Left ventricle myocardium inferior (tissue), 1 donor: ENCODE data around the gene ATRAID. TPM values are rescaled to one million over a fixed set of nuclear protein-coding genes. Genes with fewer than 3 reads are reported as not detected.

Experiments
- DNase-seq: peaks from one replicate; pipeline ENCODE4 v3.0.0-alpha.2; 2020
- H3K27ac ChIP-seq: fragments of 200-600 bp; replicated peaks from 2 replicates; pipeline ENCODE4 v1.8.0; 2021
- H3K27me3 ChIP-seq: fragments of 200-600 bp; 2 replicates; pipeline ENCODE4 v1.8.0; 2021; ENCODE audit warnings: low read depth
- H3K36me3 ChIP-seq: fragments of 200-600 bp; 2 replicates; pipeline ENCODE4 v1.8.0; 2021
- H3K4me1 ChIP-seq: fragments of 200-600 bp; 2 replicates; pipeline ENCODE4 v1.8.0; 2021
- H3K4me3 ChIP-seq: fragments of 200-600 bp; 2 replicates; pipeline ENCODE4 v1.8.0; 2021; ENCODE audit warnings: mild to moderate bottlenecking, moderate library complexity
- H3K9me3 ChIP-seq: fragments of 200-600 bp; replicated peaks from 2 replicates; pipeline ENCODE4 v1.8.0; 2021
- CTCF ChIP-seq: fragments of 200-600 bp; IDR thresholded peaks from 2 replicates; pipeline ENCODE4 v1.8.0; 2021; ENCODE audit warnings: antibody characterized with exemption, mild to moderate bottlenecking, borderline replicate concordance
- intact Hi-C: fragments of 100-400 bp; cut with micrococcal nuclease; formaldehyde crosslinking; loops from one replicate; pipeline ENCODE4 v1.11.0; 2022
- total RNA-seq: library from RNA; stranded (reverse); fragmentation: NEBNext Ultra II Directional; extraction: Animal tissue kit (Norgen Biotek cat#: 25700); gene quantifications from one replicate; pipeline ENCODE4 v1.2.1, GENCODE V29; 2021
- donor health status: DM: no; HTN: yes; CAD: no; lungs with severe emphysema.

ATRAID gene
- total RNA-seq, 1 donor from 2014 or later, result 121 TPM

- no peak for DNase-seq
- Histone ChIP-seq H3K9me3 (no peaks in the 10 kb centered on the region), H3K4me1 (peaks cover 21% of the 10 kb centered on the region), H3K27ac (no peak overlapping the region), H3K4me3 (no peak overlapping the region), H3K27me3 (no peaks in the 10 kb centered on the region), H3K36me3 (peaks cover 54% of the 10 kb centered on the region)
- intact Hi-C loops, result no loop called here
- no peak for TF ChIP-seq CTCF
These were observed 8.2 kb downstream of the ATRAID start for GRCh38 chr2:27220091-27220490.

- TF ChIP-seq CTCF, result no peak
- no peaks in the 10 kb centered on the region for H3K27me3 ChIP-seq
- peaks cover 57% of the 10 kb centered on the region for H3K36me3 ChIP-seq
- H3K4me3 ChIP-seq, result no peak overlapping the region
- no peaks in the 10 kb centered on the region for H3K9me3 ChIP-seq
- no peak overlapping the region for H3K27ac ChIP-seq
- DNase-seq, result no peak
- peaks cover 21% of the 10 kb centered on the region for H3K4me1 ChIP-seq
- intact Hi-C loops, result no loop called here
These were observed 9.3 kb downstream of the ATRAID start for GRCh38 chr2:27221166-27221565.

GRCh38 chr2:27222407-27222806 lies 10.6 kb downstream of the ATRAID start:
- Histone ChIP-seq H3K27me3 (no peaks in the 10 kb centered on the region), H3K9me3 (no peaks in the 10 kb centered on the region), H3K4me3 (no peak overlapping the region), H3K36me3 (peaks cover 70% of the 10 kb centered on the region), H3K27ac (no peak overlapping the region), H3K4me1 (peaks cover 9% of the 10 kb centered on the region)
- DNase-seq, result no peak
- intact Hi-C loops, result no loop called here
- TF ChIP-seq CTCF, result no peak

- no peak for DNase-seq
- H3K27ac ChIP-seq, result no peak overlapping the region
- intact Hi-C loops, result no loop called here
- H3K4me1 ChIP-seq, result no peaks in the 10 kb centered on the region
- H3K36me3 ChIP-seq, result peaks cover 80% of the 10 kb centered on the region
- TF ChIP-seq CTCF, result no peak
- no peak overlapping the region for H3K4me3 ChIP-seq
- H3K27me3 ChIP-seq, result no peaks in the 10 kb centered on the region
- no peaks in the 10 kb centered on the region for H3K9me3 ChIP-seq
These were observed 11.6 kb downstream of the ATRAID start for GRCh38 chr2:27223416-27223815.

GRCh38 chr2:27225526-27225925 lies 13.7 kb downstream of the ATRAID start:
- TF ChIP-seq CTCF, result no peak
- Histone ChIP-seq H3K36me3 (peaks cover 96% of the 10 kb centered on the region), H3K27me3 (no peaks in the 10 kb centered on the region), H3K4me3 (no peak overlapping the region), H3K9me3 (no peaks in the 10 kb centered on the region), H3K4me1 (no peaks in the 10 kb centered on the region), H3K27ac (no peak overlapping the region)
- intact Hi-C loops, result no loop called here
- no peak for DNase-seq

- H3K27me3 ChIP-seq, result no peaks in the 10 kb centered on the region
- H3K36me3 ChIP-seq, result peaks cover 96% of the 10 kb centered on the region
- H3K4me1 ChIP-seq, result no peaks in the 10 kb centered on the region
- intact Hi-C loops, result no loop called here
- no peaks in the 10 kb centered on the region for H3K9me3 ChIP-seq
- TF ChIP-seq CTCF, result no peak
- no peak overlapping the region for H3K27ac ChIP-seq
- no peak overlapping the region for H3K4me3 ChIP-seq
- no peak for DNase-seq
These were observed 15.7 kb downstream of the ATRAID start for GRCh38 chr2:27227501-27227900.
